ENCODE measurements around the gene ATAD3C. TPM values are rescaled to one million over a fixed set of nuclear protein-coding genes. Genes with fewer than 3 reads are reported as not detected.

The ATAD3C gene
- total RNA-seq, 1 experiment from 2014 or later = 10.6 TPM

GRCh38 chr1:1400576-1401456 is 48.7 kb upstream of the ATAD3C start:
- POLR2A ChIA-PET = interaction anchor here (0.6 kb wide), 1 partner anchor 102 kb away, joined by 5 read pairs; no protein-coding TSS in a partner anchor
- CTCF ChIA-PET = no interaction called here
- Histone ChIP-seq H3K36me3 (ENCODE audit: control insufficient read depth, insufficient read depth, low read length) (peaks cover 13% of the 10 kb centered on the region), H3K4me1 (ENCODE audit: control insufficient read depth, insufficient read depth, low read length) (peaks cover 54% of the 10 kb centered on the region), H3K27me3 (ENCODE audit: control insufficient read depth, insufficient read depth, low read length) (no peaks in the 10 kb centered on the region), H3K9me3 (ENCODE audit: control insufficient read depth, insufficient read depth, low read depth, low read length) (no peaks in the 10 kb centered on the region), H3K4me3 (ENCODE audit: low read depth in 2 of 2, low read length in 2 of 2) (peak overlapping the region; percentile 93 to 94), H3K27ac (ENCODE audit: low read length) (peak overlapping the region; percentile 98)
- in situ Hi-C loops (cut with HindIII; ENCODE audit: low pct_unique_long_range_greater_than_20kb, low sequenced_read_pairs) (no loop called here), intact Hi-C loops (cut with micrococcal nuclease; ENCODE audit: unreplicated experiment) (loop anchor here (5.0 kb wide), 1 partner anchor 36 kb away; the partner anchor contains the start of gene VWA1)
- ATAC-seq (peak; percentile 3), DNase-seq (ENCODE audit: low read depth, low spot score) (no peak)
- TSS peak; percentile 93 for BruUV-seq (replicated peaks)
- TF ChIP-seq TCF7L2 (IDR thresholded peaks at IDR 0.05; ENCODE audit: low read depth, low read length) (no peak), REST (IDR thresholded peaks at IDR 0.05; ENCODE audit: insufficient read depth in 1 of 2, low read depth in 2 of 2, low read length in 1 of 2) (peak in 1 of 2 experiments; percentile 40; a peak in 1 of 4 replicates), POLR2AphosphoS5 (IDR thresholded peaks at IDR 0.05; ENCODE audit: low read depth, low read length) (peak; percentile 62)
- TF ChIP-seq, protein P1, sequence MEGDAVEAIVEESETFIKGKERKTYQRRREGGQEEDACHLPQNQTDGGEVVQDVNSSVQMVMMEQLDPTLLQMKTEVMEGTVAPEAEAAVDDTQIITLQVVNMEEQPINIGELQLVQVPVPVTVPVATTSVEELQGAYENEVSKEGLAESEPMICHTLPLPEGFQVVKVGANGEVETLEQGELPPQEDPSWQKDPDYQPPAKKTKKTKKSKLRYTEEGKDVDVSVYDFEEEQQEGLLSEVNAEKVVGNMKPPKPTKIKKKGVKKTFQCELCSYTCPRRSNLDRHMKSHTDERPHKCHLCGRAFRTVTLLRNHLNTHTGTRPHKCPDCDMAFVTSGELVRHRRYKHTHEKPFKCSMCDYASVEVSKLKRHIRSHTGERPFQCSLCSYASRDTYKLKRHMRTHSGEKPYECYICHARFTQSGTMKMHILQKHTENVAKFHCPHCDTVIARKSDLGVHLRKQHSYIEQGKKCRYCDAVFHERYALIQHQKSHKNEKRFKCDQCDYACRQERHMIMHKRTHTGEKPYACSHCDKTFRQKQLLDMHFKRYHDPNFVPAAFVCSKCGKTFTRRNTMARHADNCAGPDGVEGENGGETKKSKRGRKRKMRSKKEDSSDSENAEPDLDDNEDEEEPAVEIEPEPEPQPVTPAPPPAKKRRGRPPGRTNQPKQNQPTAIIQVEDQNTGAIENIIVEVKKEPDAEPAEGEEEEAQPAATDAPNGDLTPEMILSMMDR (IDR thresholded peaks at IDR 0.05) = no peak

GRCh38 chr1:1401457-1402010 is 48.0 kb upstream of the ATAD3C start:
- H3K4me3 ChIP-seq (ENCODE audit: low read depth in 2 of 2, low read length in 2 of 2) = peak overlapping the region; percentile 93 to 94
- in situ Hi-C loops (cut with HindIII; ENCODE audit: low pct_unique_long_range_greater_than_20kb, low sequenced_read_pairs) = no loop called here
- DNase-seq (ENCODE audit: low read depth, low spot score) (no peak), ATAC-seq (peak; percentile 3)
- CTCF ChIA-PET = interaction anchor here (1.4 to 1.5 kb wide), 2 partner anchors 30 to 40 kb away, joined by 3 to 11 read pairs; no protein-coding TSS in a partner anchor
- peak overlapping the region; percentile 98 for H3K27ac ChIP-seq (ENCODE audit: low read length)
- TF ChIP-seq REST (IDR thresholded peaks at IDR 0.05; ENCODE audit: insufficient read depth in 1 of 2, low read depth in 2 of 2, low read length in 1 of 2) (no peak), TCF7L2 (IDR thresholded peaks at IDR 0.05; ENCODE audit: low read depth, low read length) (no peak), POLR2AphosphoS5 (IDR thresholded peaks at IDR 0.05; ENCODE audit: low read depth, low read length) (peak; percentile 35), SIN3A (IDR thresholded peaks at IDR 0.05; ENCODE audit: borderline replicate concordance, insufficient read depth, low read depth, low read length) (0 out of 2 replicates have a peak, but pooled peaks have one; percentile 39)
- TF ChIP-seq, protein P1 (IDR thresholded peaks at IDR 0.05) = no peak
- intact Hi-C loops (cut with micrococcal nuclease; ENCODE audit: unreplicated experiment) = loop anchor here (5.0 kb wide), 1 partner anchor 36 kb away; the partner anchor contains the start of gene VWA1
- no TSS peak for BruUV-seq (replicated peaks)
- peaks cover 13% of the 10 kb centered on the region for H3K36me3 ChIP-seq (ENCODE audit: control insufficient read depth, insufficient read depth, low read length)
- POLR2A ChIA-PET = no interaction called here
- H3K9me3 ChIP-seq (ENCODE audit: control insufficient read depth, insufficient read depth, low read depth, low read length) = no peaks in the 10 kb centered on the region
- peaks cover 58% of the 10 kb centered on the region for H3K4me1 ChIP-seq (ENCODE audit: control insufficient read depth, insufficient read depth, low read length)
- no peaks in the 10 kb centered on the region for H3K27me3 ChIP-seq (ENCODE audit: control insufficient read depth, insufficient read depth, low read length)

Measured in Panc1 (cell line).